ENCODE data around the gene ZNF483. TPM values are rescaled to one million over a fixed set of nuclear protein-coding genes. Genes with fewer than 3 reads are reported as not detected.

The ZNF483 gene
- polyA plus RNA-seq, 1 donor (not counting 4 experiments of a cell fraction or from before 2014, with no cell fraction given): 0.90 TPM

GRCh38 chr9:111527347-111527746, 2.4 kb downstream of the ZNF483 start:
- no peak overlapping the region for H3K4me3 ChIP-seq (ENCODE audit: control insufficient read depth in 2 of 3, extremely low read depth in 1 of 3, insufficient read depth in 2 of 3, low read depth in 1 of 3, low read length in 3 of 3)
- no peak overlapping the region for H3K27ac ChIP-seq (ENCODE audit: control insufficient read depth, insufficient read depth, low read length)
- no peaks in the 10 kb centered on the region for H3K27me3 ChIP-seq (ENCODE audit: control insufficient read depth, extremely low read depth, insufficient read depth, low read length)
- DNase-seq (ENCODE audit: low read depth, low spot score): no peak
- H3K9ac ChIP-seq (ENCODE audit: control insufficient read depth, extremely low read depth, insufficient read depth, low read length): no peak overlapping the region
- no peak overlapping the region for H2AFZ ChIP-seq (ENCODE audit: control insufficient read depth, low read length)
- TF ChIP-seq, protein P1, sequence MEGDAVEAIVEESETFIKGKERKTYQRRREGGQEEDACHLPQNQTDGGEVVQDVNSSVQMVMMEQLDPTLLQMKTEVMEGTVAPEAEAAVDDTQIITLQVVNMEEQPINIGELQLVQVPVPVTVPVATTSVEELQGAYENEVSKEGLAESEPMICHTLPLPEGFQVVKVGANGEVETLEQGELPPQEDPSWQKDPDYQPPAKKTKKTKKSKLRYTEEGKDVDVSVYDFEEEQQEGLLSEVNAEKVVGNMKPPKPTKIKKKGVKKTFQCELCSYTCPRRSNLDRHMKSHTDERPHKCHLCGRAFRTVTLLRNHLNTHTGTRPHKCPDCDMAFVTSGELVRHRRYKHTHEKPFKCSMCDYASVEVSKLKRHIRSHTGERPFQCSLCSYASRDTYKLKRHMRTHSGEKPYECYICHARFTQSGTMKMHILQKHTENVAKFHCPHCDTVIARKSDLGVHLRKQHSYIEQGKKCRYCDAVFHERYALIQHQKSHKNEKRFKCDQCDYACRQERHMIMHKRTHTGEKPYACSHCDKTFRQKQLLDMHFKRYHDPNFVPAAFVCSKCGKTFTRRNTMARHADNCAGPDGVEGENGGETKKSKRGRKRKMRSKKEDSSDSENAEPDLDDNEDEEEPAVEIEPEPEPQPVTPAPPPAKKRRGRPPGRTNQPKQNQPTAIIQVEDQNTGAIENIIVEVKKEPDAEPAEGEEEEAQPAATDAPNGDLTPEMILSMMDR (optimal IDR thresholded peaks at IDR 0.05 in 1 of 3, IDR thresholded peaks at IDR 0.05 in 1 of 3, conservative IDR thresholded peaks at IDR 0.05 in 1 of 3; ENCODE audit: extremely low read depth in 1 of 3, insufficient read depth in 2 of 3, low read length in 3 of 3): no peak
- no peak for TF ChIP-seq EZH2 (IDR thresholded peaks at IDR 0.05; ENCODE audit: low read length)
- H3K79me2 ChIP-seq (ENCODE audit: control insufficient read depth, insufficient read depth, low read length): no peaks in the 10 kb centered on the region
- no peaks in the 10 kb centered on the region for H3K9me1 ChIP-seq (ENCODE audit: control insufficient read depth, extremely low read depth, insufficient read depth, low read length)
- FAIRE-seq: no peak
- H3K36me3 ChIP-seq (ENCODE audit: control insufficient read depth in 2 of 2, extremely low read depth in 1 of 2, insufficient read depth in 2 of 2, low read length in 2 of 2): no peaks in the 10 kb centered on the region
- H4K20me1 ChIP-seq (ENCODE audit: control insufficient read depth, extremely low read depth, insufficient read depth, low read length): no peaks in the 10 kb centered on the region
- peaks cover 7% of the 10 kb centered on the region for H3K4me1 ChIP-seq (ENCODE audit: control insufficient read depth, extremely low read depth, insufficient read depth, low read length)
- no peak overlapping the region for H3K4me2 ChIP-seq (ENCODE audit: control insufficient read depth, extremely low read depth, insufficient read depth, low read depth, low read length)
- H3K9me3 ChIP-seq (ENCODE audit: control insufficient read depth, low read depth, low read length): no peaks in the 10 kb centered on the region
- dilution Hi-C loops (cut with MboI; ENCODE audit: extremely low pct_ligation_motif_present, low sequenced_read_pairs): no loop called here

GRCh38 chr9:111529787-111530186, 4.8 kb downstream of the ZNF483 start:
- DNase-seq (ENCODE audit: low read depth, low spot score): no peak
- Histone ChIP-seq H3K9me3 (ENCODE audit: control insufficient read depth, low read depth, low read length) (no peaks in the 10 kb centered on the region), H3K27ac (ENCODE audit: control insufficient read depth, insufficient read depth, low read length) (no peak overlapping the region), H3K9me1 (ENCODE audit: control insufficient read depth, extremely low read depth, insufficient read depth, low read length) (no peaks in the 10 kb centered on the region), H3K4me3 (ENCODE audit: control insufficient read depth in 2 of 3, extremely low read depth in 1 of 3, insufficient read depth in 2 of 3, low read depth in 1 of 3, low read length in 3 of 3) (no peak overlapping the region), H2AFZ (ENCODE audit: control insufficient read depth, low read length) (no peak overlapping the region), H3K27me3 (ENCODE audit: control insufficient read depth, extremely low read depth, insufficient read depth, low read length) (no peaks in the 10 kb centered on the region), H3K36me3 (ENCODE audit: control insufficient read depth in 2 of 2, extremely low read depth in 1 of 2, insufficient read depth in 2 of 2, low read length in 2 of 2) (no peaks in the 10 kb centered on the region), H4K20me1 (ENCODE audit: control insufficient read depth, extremely low read depth, insufficient read depth, low read length) (no peaks in the 10 kb centered on the region), H3K4me2 (ENCODE audit: control insufficient read depth, extremely low read depth, insufficient read depth, low read depth, low read length) (no peak overlapping the region), H3K79me2 (ENCODE audit: control insufficient read depth, insufficient read depth, low read length) (no peaks in the 10 kb centered on the region), H3K4me1 (ENCODE audit: control insufficient read depth, extremely low read depth, insufficient read depth, low read length) (peaks cover 7% of the 10 kb centered on the region), H3K9ac (ENCODE audit: control insufficient read depth, extremely low read depth, insufficient read depth, low read length) (no peak overlapping the region)
- no peak for FAIRE-seq
- TF ChIP-seq, protein P1 (optimal IDR thresholded peaks at IDR 0.05 in 1 of 3, IDR thresholded peaks at IDR 0.05 in 1 of 3, conservative IDR thresholded peaks at IDR 0.05 in 1 of 3; ENCODE audit: extremely low read depth in 1 of 3, insufficient read depth in 2 of 3, low read length in 3 of 3): no peak
- no peak for TF ChIP-seq EZH2 (IDR thresholded peaks at IDR 0.05; ENCODE audit: low read length)
- dilution Hi-C loops (cut with MboI; ENCODE audit: extremely low pct_ligation_motif_present, low sequenced_read_pairs): no loop called here

Measured in keratinocyte (primary cell).